Pancreas (tissue), 10 donors: ENCODE results near the gene OR2J1. TPM values are rescaled to one million over a fixed set of nuclear protein-coding genes. Genes with fewer than 3 reads are reported as not detected.

Experiments
- ATAC-seq, 4 donors: fragments of 200-7000 bp; cut with Tn5 transposase; one replicate each; pipeline versions ENCODE4 v1.8.0 to v1.9.1; 2020; ENCODE audit warnings: mild to moderate bottlenecking in 4 of 4, moderate library complexity in 4 of 4
- DNase-seq, 6 donors: peaks; one replicate each; pipeline ENCODE4 v3.0.0-alpha.2; 2020
- FAIRE-seq: peaks from 2 replicates; lab custom pipeline; 2012; peaks lifted over from hg19 to GRCh38; lab: Jason Lieb, UNC
- H3K27ac ChIP-seq, 4 donors: fragments of 200-600 bp; sonication (generic); 1 replicate in 3 of 4; 2 replicates in 1 of 4; pipeline versions ENCODE4 v1.5.0 to v1.8.0; 2020
- H3K27me3 ChIP-seq, 4 donors: fragments of 200-600 bp; one replicate each; pipeline ENCODE4 v1.8.0; 2021
- H3K36me3 ChIP-seq, 3 donors: fragments of 200-600 bp; sonication (generic) in 1 of 3; one replicate each; pipeline versions ENCODE4 v1.5.0 to v1.8.0; 2020 to 2021
- H3K4me1 ChIP-seq, 3 donors: fragments of 200-600 bp; one replicate each; pipeline ENCODE4 v1.8.0; 2021
- H3K4me3 ChIP-seq, 4 donors: fragments of 200-600 bp; sonication (generic) in 2 of 4; one replicate each; pipeline versions ENCODE4 v1.5.0 to v1.8.0; 2020 to 2021
- H3K9me3 ChIP-seq, 4 donors: fragments of 200-600 bp; one replicate each; pipeline ENCODE4 v1.8.0; 2021
- CTCF ChIP-seq, 4 donors: fragments of 200-600 bp; sonication (generic) in 3 of 4; IDR thresholded peaks; one replicate each; pipeline versions ENCODE4 v1.5.0 to v1.8.0; 2021; ENCODE audit warnings: antibody characterized with exemption in 4 of 4
- whole genome bisulfite sequencing, 2 donors: extraction: QIAGEN DNeasy Blood & Tissue Kit; methylation state at CpG; one replicate each; pipeline ENCODE4 v1.1.7; 2013; 5-methylcytosine and 5-hydroxymethylcytosine counted together
- intact Hi-C, 3 donors: fragments of 100-400 bp; cut with DNase I; formaldehyde crosslinking; loops; one replicate each; pipeline versions ENCODE4 v1.11.1 to v1.14.2; 2022
- polyA plus RNA-seq, 2 donors: library from polyadenylated mRNA; stranded (reverse); fragments of 200-250 nt; gene quantifications; one replicate each; pipeline ENCODE4 v1.2.3, GENCODE V29; 2013
- total RNA-seq, 6 donors: library from RNA; stranded (reverse); fragmentation: NEBNext Ultra II Directional in 4 of 6; extraction: Animal tissue kit (Norgen Biotek cat#: 25700) in 4 of 6; gene quantifications; one replicate each; pipeline versions ENCODE4 v1.2.1 to v1.2.4, GENCODE V29; 2021 to 2023
- donor health status: healthy with polysubstance abuse.
- donor health status: DM: no; HTN: no; CAD: no; lungs with moderate emphysema.
- donor health status: DM: no; HTN: no; CAD: no.
- donor health status: control.
- donor health status: control.
- donor health status: Bipolar disorder and iron deficiency.
- donor health status: DM: yes; HTN: yes; CAD: no.
- donor health status: DM: no; HTN: no; CAD: no.
- donor health status: DM: no; HTN: no; CAD: no.
- donor health status: DM: yes; HTN: yes; CAD: no.

OR2J1 gene
- total and polyA plus RNA-seq, 8 donors: not detected

- DNase-seq: peak in 1 of 6 donors; percentile 22
- Histone ChIP-seq H3K4me3 (no peak overlapping the region), H3K27ac (no peak overlapping the region), H3K27me3 (no peaks in the 10 kb centered on the region), H3K9me3 (no peaks in the 10 kb centered on the region), H3K36me3 (no peaks in the 10 kb centered on the region), H3K4me1 (no peaks in the 10 kb centered on the region)
- WGBS, 2 donors: 74 to 86% methylated on average over 15 of the region's 15 CpGs
- TF ChIP-seq CTCF (IDR thresholded peaks at IDR 0.05): no peak
- intact Hi-C loops: no loop called here
- no peak for FAIRE-seq
- no peak for ATAC-seq
Measured at GRCh38 chr6:29082457-29082856, 16.8 kb upstream of the OR2J1 start.

GRCh38 chr6:29087213-29087612 lies 12.1 kb upstream of the OR2J1 start, which contains the start of gene OR2B3:
Gene OR2B3 (minus strand): TSS chr6:29087313. CDS start chr6:29087248, 65 bp downstream.
- no peaks in the 10 kb centered on the region for H3K9me3 ChIP-seq
- FAIRE-seq: no peak
- 33 to 82% methylated on average over 1 of the region's 1 CpG for WGBS, 2 donors
- H3K27ac ChIP-seq: no peak within 1 kb of the TSS
- H3K4me3 ChIP-seq: no peak within 1 kb of the TSS
- H3K4me1 ChIP-seq: no peaks in the 10 kb centered on the region
- DNase-seq: no peak
- ATAC-seq: no peak
- intact Hi-C loops: no loop called here
- H3K27me3 ChIP-seq: no peaks in the 10 kb centered on the region
- TF ChIP-seq CTCF (IDR thresholded peaks at IDR 0.05): no peak
- no peaks in the 10 kb centered on the region for H3K36me3 ChIP-seq

- intact Hi-C loops: no loop called here
- no peak for DNase-seq
- peak in 2 of 4 donors; percentile 36 to 60 for ATAC-seq
- Histone ChIP-seq H3K27ac (no peak overlapping the region), H3K4me3 (no peak overlapping the region), H3K36me3 (no peaks in the 10 kb centered on the region), H3K4me1 (no peaks in the 10 kb centered on the region), H3K27me3 (no peaks in the 10 kb centered on the region), H3K9me3 (no peaks in the 10 kb centered on the region)
- 43 to 50% methylated on average over 3 of the region's 3 CpGs for WGBS, 2 donors
- no peak for TF ChIP-seq CTCF (IDR thresholded peaks at IDR 0.05)
- no peak for FAIRE-seq
Measured at GRCh38 chr6:29092957-29093356, 6.3 kb upstream of the OR2J1 start.

- Histone ChIP-seq H3K27ac (no peak overlapping the region), H3K36me3 (no peaks in the 10 kb centered on the region), H3K4me1 (no peaks in the 10 kb centered on the region), H3K4me3 (no peak overlapping the region), H3K27me3 (no peaks in the 10 kb centered on the region), H3K9me3 (no peaks in the 10 kb centered on the region)
- intact Hi-C loops: no loop called here
- ATAC-seq: no peak
- no peak for TF ChIP-seq CTCF (IDR thresholded peaks at IDR 0.05)
- FAIRE-seq: no peak
- WGBS, 2 donors: 49 to 62% methylated on average over 1 of the region's 1 CpG
- no peak for DNase-seq
Measured at GRCh38 chr6:29097803-29098202, 1.5 kb upstream of the OR2J1 start.

- 9 to 18% methylated on average over 1 of the region's 1 CpG for WGBS, 2 donors
- Histone ChIP-seq H3K36me3 (no peaks in the 10 kb centered on the region), H3K9me3 (no peaks in the 10 kb centered on the region), H3K27ac (no peak within 1 kb of the TSS), H3K4me1 (no peaks in the 10 kb centered on the region), H3K4me3 (no peak within 1 kb of the TSS), H3K27me3 (no peaks in the 10 kb centered on the region)
- DNase-seq: no peak
- TF ChIP-seq CTCF (IDR thresholded peaks at IDR 0.05): no peak
- no peak for FAIRE-seq
- intact Hi-C loops: no loop called here
- ATAC-seq: no peak
Measured at GRCh38 chr6:29107758-29108157, 8.5 kb downstream of the OR2J1 start, which contains the start of gene OR2J3. Gene OR2J3 (plus strand): TSS chr6:29108058. CDS start chr6:29111891, 3,833 bp downstream.
